GM21825 (cell line): Measurements from ENCODE around the gene BUB1B.
"Not testable (repeated sequence)": the region's sequence is repeated elsewhere in the genome, so short reads cannot be mapped to it uniquely, and the experiment has no call there.

Experiments
- ATAC-seq: cut with Tn5 transposase; IDR thresholded peaks from one replicate; pipeline ENCODE4 v1.9.1; 2021; ENCODE audit warnings: mild to moderate bottlenecking, moderate library complexity; ENCODE audit not compliant: unreplicated experiment

BUB1B gene, protein sequence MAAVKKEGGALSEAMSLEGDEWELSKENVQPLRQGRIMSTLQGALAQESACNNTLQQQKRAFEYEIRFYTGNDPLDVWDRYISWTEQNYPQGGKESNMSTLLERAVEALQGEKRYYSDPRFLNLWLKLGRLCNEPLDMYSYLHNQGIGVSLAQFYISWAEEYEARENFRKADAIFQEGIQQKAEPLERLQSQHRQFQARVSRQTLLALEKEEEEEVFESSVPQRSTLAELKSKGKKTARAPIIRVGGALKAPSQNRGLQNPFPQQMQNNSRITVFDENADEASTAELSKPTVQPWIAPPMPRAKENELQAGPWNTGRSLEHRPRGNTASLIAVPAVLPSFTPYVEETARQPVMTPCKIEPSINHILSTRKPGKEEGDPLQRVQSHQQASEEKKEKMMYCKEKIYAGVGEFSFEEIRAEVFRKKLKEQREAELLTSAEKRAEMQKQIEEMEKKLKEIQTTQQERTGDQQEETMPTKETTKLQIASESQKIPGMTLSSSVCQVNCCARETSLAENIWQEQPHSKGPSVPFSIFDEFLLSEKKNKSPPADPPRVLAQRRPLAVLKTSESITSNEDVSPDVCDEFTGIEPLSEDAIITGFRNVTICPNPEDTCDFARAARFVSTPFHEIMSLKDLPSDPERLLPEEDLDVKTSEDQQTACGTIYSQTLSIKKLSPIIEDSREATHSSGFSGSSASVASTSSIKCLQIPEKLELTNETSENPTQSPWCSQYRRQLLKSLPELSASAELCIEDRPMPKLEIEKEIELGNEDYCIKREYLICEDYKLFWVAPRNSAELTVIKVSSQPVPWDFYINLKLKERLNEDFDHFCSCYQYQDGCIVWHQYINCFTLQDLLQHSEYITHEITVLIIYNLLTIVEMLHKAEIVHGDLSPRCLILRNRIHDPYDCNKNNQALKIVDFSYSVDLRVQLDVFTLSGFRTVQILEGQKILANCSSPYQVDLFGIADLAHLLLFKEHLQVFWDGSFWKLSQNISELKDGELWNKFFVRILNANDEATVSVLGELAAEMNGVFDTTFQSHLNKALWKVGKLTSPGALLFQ

DNA sequence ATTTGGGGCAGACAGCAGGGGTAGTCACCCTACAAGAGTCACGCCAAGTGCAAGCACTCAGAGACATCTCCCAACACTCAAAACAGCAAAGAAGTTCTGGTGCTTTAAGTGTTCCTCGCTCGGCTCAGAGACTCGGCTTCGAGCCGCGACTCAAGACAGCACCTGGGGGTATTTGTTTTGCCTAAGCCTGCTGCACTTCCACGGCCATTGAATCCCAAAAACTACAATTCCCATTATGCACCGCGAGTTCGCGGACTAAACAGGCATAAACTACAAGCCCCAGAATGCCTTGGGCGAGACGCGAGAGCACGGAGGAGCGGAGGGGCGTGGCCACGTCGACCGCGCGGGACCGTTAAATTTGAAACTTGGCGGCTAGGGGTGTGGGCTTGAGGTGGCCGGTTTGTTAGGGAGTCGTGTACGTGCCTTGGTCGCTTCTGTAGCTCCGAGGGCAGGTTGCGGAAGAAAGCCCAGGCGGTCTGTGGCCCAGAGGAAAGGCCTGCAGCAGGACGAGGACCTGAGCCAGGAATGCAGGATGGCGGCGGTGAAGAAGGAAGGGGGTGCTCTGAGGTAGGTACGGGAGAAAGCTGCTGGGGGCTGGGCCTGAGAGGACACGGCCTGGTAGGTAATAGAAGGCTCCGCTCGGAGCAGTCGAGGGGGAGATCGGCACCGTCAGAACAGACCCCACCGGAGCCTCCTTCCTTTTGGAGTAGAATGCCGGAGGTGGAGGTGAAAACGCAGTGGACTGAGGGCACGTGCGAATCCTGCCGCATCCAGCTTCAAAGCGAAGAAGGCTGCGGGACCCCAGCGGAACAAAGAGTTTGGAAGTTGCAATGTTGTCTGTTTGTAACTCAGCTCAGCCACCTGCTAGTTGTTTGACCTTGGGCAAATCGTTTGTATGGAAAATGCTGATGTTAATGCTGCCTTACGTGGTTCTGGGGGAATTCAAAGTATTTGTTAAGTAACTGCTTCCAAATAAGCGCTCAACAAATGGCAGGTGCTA is at the start of gene BUB1B:
TSS of gene BUB1B (plus strand) at position 381 of the 1,000 bp plus-strand sequence. CDS start at position 533, 152 bp downstream.
- peak; percentile 76 for ATAC-seq

DNA sequence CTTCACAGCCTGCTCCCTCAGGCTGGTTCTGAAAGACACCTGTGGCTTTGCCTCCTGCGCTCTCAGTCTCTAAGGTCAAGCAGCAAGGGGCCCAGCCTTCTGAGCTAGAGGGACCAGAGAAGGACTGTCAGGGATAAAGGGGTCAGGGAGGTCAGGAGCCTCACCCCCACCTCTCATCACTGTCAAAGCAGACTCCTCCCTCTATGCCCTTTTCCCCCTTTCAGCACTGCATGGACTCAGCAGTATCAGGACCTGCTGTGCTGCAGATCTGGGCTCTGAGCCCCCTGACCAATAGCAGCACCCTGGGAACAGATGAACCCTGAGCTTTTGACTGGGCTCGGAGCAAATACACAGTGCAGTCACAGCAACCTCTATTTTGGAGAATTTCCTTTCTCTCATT is 49.0 kb upstream of the BUB1B start:
- no peak for ATAC-seq

DNA sequence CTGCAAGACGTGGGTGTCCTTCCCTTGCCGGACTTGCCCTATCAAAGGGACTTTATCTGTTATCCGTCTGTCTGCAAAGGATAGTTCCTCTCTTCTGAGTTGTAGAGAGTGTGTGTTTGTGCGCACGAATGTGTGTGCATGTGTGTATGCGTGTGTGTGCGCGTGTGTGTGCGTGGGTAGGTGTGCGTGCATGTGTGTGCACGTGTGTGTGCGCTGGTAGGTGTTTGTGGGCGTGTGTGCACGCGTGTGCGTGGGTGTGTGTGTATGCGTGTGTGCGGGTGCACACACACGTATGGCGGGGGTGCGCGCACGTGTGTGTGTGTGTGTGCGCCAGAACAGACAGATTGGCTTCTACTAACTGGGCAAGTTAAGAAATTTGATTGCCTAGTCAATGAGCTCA is 48.1 kb upstream of the BUB1B start:
- no peak for ATAC-seq

DNA sequence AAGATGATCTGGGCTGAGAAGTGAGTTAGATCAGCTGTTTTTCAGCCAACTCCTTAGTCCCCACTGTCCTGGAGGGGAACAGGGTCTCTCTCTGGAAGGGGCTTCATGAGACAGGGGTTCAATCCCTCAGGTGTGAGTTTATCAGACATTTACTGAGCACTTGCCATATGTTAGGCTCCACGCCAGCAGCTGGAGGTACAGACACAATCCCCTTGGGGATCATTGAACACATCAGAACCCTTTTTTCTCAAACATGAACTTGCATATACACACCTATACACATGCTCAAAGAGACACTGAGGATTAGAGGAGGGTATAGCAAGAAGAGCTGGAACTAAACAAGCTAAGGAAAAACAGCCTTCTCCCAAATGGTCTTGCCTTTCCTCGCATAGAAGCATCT is 46.7 kb upstream of the BUB1B start:
- ATAC-seq = no peak

DNA sequence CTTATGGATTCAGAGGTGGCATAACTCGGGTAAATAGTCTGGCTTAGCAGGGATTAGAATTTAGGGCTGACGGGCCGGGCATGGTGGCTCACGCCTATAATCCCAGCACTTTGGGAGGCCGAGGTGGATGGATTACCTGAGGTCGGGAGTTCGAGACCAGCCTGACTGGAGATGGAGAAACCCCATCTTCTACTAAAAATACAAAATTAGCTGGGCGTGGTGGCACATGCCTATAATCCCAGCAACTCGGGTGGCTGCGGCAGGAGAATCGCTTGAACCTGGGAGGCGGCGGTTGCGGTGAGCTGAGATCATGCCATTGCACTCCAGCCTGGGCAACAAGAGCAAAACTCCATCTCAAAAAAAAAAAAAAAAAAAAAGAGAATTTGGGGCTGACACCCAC is 45.8 kb upstream of the BUB1B start:
- ATAC-seq = not testable (repeated sequence)

DNA sequence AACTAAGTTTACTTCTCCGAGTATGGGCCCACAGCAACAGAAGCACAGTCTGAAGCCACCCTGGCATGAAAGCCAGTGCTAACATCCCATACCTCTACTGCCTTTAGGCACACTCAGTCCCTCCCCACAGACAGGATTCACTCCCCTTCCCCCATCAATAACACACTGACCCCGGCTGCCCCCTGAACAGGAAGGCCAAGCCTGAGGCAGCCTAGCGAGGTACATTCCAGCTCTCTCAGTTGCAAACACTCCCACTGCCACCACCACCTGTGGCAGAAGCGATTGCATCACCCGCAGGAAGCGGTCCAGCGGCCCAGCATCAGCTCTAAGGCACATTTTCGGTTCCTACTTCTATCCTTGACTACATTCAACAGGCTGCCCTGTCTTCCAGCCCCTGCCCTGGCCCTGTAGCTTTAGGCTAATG is 45.2 kb upstream of the BUB1B start:
- ATAC-seq = peak; percentile 87

DNA sequence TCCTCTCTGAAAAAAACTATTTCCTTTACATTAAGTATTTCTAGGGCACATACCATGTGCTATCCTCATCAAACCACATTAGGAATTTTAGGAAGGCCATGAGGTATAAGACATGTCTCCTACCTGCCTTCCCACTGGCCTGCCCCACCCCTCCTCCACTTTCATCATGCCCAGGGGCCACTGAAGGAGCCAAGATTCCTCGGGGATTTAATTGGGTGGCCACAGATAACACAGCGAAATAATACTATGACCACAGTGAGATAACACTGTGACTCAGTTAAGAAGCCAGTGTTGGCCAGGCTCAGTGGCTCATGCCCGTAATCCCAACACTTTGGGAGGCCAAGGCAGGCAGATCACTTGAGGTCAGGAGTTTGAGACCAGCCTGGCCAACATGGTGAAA is 42.4 kb upstream of the BUB1B start:
- no peak for ATAC-seq

DNA sequence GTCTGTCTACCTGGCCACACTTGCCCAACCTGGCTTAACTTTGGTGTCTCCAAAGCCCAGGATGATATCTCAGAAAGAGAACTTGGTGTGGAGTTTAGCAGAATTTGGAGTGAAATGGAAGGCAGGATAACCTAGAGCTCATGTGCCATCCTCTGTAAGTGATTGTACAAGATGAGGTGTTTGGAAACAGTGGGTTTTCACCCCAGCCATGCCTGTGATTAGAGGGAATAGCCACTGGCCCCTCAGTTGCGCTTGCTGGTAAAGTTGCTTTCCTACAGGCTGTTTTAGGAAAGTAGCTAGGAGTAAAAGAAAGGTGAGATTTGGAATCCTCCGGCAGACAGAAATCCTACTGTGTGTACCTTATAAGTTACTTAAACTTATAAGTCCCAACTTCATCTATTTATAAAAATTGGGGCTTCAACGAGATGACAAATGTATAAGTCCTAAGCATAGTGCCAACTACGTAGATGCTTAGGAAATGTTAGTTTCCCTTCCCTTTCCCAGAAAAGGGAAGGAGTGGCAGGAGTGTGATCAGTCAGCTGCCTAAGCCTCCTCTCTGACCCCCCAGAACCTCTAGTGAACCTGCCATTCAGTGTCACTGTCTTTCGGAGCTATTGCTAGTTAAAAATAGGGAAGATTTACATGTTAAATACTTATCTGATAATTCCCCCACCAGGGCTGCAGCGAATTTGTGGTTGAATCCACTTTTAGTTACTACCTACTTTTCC is 38.8 kb upstream of the BUB1B start:
- ATAC-seq = no peak

DNA sequence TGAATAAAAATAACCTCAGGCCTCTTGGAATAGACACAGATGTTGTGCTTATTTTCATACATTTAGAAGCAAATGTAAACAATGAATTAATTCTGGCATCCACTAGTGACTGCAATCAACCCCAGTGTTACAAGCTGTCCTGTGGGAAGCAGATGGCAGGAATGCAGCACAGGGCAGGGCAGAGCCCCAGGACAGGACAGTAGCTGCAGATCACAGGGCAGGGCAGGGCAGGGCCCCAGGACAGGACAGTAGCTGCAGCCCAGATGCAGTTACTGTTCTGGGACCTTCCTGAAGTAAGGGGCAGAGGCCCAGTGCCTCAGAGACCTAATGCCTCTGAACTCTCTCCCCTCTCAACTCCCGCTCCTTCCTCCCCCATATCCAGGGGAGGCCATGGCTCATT is 37.9 kb upstream of the BUB1B start:
- ATAC-seq = not testable (repeated sequence)

DNA sequence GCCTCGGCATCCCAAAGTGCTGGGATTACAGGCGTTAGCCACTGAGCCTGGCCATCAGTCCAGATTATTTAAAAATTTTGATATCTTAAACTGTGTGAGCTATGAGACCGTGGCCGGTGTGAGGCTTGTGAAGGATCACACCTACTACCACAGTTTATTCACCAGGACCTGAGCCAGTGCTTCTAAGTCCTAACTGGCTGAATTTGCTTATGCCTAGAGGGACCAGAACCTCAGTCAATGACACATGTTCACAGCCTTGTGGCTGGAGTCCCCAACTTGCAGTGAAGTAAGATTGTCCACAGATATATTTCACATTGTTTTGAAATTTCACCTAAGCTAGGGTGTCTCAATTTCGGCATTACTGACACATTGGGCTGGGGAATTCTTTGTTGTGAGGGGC is 37.0 kb upstream of the BUB1B start:
- not testable (repeated sequence) for ATAC-seq

DNA sequence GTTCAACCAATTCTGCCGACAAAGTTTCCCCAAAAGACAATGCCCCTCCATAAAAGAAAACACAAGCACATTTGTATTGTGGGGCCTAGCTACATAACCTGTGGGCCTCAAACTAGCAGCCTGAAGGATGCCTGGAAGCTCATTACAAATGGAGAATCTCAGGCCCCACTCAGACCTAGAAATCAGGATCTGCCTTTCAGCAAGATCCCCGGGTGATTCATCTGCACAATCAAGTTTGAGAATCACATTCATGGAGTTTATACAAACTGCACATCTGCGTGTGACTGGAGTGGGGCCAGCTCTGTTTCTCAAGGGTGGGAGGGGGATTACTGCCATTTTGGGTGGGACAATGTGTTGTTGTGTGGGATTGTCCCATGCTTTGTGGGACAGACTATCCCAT is 36.5 kb upstream of the BUB1B start:
- ATAC-seq = not testable (repeated sequence)

DNA sequence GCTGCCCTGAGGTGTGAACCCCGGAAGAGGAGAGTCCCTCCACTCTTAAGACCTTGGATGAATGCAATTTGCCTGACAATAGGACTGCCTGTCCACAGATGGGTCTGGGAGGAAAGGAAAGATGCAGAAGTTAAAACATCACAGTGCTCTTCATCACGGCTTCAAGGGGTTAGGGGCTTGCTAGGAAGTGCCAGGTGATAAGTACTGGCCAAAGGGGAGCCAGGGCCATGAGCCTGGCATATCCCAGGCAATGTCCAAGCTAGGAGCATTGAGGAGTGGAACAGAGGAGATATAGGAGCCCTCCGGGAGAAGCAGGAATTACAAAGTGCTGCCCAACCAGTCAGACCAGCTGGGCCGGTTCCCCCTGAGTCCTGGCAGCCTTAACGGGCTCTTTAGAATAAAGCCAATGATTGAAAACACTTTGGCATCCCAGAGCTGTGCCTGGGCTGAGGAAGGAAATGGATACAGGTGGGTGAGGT is 36.0 kb upstream of the BUB1B start:
- not testable (repeated sequence) for ATAC-seq

DNA sequence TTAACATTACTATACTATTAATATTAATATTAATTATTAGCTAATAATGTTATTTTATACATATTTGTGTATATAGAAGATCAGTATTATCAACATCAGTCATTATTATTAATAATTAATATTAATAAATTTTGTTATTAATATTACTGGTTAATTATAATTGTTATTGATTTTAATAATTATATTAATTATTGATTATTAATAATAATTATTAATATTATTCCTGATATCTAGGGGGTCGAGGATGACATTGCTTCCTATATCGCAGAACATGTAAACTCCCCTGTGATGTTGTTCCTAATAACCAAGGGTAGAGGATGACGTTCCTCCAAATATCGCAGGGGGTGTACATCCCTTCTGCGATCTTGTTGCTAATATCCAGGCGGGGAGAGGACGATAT is 34.9 kb upstream of the BUB1B start:
- ATAC-seq = no peak

DNA sequence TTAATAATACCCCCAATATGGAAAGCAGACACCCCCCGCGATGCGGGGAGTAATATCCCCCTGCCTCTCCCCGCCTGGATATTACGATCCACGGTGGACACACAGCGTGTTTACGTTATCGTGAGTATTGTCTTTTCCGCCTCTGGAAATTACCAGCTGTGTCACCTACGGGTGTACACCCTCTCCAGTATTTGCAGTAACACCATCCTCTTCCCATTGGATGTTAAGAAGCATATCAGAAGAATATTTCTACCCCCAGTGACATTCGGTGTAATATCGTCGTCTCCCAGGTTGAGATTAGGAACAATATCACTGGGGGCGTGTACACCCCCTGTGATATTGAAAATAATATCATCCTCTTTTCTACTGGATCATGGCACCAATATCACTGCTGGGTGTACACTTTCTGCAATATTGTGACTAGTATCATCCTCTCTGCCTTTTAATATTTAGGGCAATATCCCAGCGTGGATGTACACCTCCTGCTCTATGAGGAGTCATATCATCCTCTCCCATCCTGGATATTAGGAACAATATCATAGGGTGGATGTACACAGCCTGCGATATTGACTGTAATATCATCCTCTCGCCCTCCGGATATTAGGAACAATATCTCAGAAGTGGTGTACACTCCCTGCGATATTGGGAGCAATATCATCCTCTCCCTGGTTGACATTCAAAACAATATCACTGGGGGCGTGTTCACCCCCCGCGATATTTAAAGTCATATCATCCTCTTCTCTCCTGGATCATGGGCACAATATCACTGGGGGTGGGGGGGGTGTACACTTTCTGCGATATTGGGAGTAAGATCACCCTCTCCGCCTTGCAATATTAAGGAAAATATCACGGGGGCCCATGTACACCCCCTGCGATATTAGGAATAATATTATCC is 31.9 kb upstream of the BUB1B start:
- ATAC-seq = no peak

DNA sequence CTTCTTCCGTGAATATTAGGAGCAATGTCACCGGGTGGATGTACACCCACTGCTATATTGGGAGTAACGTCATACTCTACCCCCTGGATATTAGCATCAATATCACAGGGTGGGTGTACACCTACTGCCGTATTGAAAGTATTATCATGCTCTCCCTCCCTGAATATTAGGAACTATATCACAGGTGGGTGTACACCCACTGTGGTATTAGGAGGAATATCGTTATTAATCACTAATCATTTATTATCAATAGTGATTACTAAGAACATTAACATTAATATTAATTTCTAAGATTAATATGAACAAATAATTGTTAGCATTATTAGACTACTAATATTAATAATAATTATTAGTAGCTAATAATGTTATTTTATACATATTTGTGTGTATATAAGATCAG is 30.8 kb upstream of the BUB1B start:
- ATAC-seq = no peak

DNA sequence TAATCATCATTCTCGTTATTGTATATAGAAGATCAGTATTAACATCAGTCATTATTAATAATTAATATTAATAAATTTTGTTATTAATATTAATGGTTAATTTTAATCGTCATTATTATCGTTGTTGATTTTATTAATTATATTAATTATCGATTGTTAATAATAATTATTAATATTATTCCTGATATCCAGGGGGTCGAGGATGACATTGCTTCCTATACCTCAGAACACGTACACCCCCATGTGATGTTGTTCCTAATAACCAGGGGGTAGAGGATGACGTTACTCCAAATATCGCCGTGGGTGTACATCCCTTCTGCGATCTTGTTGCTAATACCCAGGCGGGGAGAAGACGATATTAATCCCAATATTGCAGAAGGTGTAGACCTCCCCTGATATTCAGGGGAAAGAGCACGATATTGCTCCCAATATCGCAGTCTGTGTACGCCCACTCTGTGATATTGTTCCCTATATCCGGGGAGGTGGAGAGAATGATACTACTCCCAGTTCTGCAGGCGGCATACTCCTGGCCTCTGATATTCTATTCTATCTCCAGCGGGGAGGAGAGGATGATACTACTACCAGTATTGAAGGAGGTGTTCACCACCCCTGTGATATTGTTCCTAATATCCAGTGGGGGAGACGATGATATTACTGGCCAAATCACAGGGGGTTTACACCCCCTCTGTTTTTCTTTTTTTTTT is 29.9 kb upstream of the BUB1B start:
- no peak for ATAC-seq

DNA sequence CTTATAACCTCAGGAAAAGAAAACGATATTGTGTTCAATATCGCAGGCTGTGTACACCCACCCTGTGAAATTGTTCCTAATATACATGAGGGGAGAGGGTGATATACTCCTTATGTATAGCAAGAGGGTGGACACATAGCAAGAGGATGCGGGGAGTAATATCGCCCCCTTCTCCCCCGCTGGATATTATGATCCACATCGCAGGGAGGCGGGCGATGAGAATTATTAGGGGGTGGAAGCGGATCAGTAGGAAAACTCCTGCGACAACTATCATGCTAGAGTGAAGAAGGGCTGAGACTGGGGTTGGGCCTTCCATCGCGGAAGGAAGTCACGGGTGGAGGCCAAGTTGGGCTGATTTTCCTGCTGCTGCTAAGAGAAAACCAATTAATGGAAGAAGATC is 27.3 kb upstream of the BUB1B start:
- no peak for ATAC-seq

DNA sequence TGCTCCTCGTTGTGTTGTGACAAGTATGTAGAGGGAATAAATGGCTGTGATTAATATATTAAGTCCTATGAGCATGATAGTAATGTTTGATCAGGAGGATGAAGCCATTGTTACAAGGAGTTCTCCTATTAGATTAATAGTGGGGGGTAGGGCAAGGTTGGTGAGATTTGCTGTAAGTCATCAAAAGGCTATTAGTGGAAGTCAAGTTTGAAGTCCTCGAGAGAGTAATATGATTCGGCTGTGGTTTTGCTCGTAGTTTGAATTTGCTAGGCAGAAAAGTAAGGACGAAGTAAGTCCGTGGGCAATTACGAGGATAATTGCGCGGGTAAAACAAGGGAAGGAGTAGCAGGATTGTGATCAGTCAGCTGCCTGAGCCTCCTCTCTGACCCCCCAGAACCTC is 26.0 kb upstream of the BUB1B start:
- ATAC-seq = no peak
